WTC11 (cell line): ENCODE measurements around the gene RPL18.

Source experiments
- CREB1 ChIP-seq: sonication (generic); formaldehyde crosslinking; IDR thresholded peaks from 2 replicates; pipeline ENCODE4 v1.8.0; 2023; ENCODE audit warnings: mild to moderate bottlenecking, missing genetic modification reagents
- CTCF ChIP-seq: fragments of 200-600 bp; IDR thresholded peaks from 2 replicates; pipeline ENCODE4 v1.8.0; 2022; ENCODE audit warnings: antibody characterized with exemption
- E2F4 ChIP-seq: sonication (generic); formaldehyde crosslinking; IDR thresholded peaks from 2 replicates; pipeline ENCODE4 v1.8.1; 2022; ENCODE audit warnings: low read depth, mild to moderate bottlenecking, moderate library complexity, missing genetic modification reagents, borderline replicate concordance
- ESRRA ChIP-seq: sonication (generic); formaldehyde crosslinking; IDR thresholded peaks from 2 replicates; pipeline ENCODE4 v1.8.1; 2022; ENCODE audit warnings: mild to moderate bottlenecking, missing genetic modification reagents, borderline replicate concordance
- ETV6 ChIP-seq: sonication (generic); formaldehyde crosslinking; IDR thresholded peaks from 2 replicates; pipeline ENCODE4 v1.8.1; 2022; ENCODE audit warnings: mild to moderate bottlenecking, missing genetic modification reagents
- MXD4 ChIP-seq: fragments of 250-450 bp; sonication (Bioruptor Pico); IDR thresholded peaks from 2 replicates; pipeline ENCODE4 v1.8.0; 2021; ENCODE audit warnings: mild to moderate bottlenecking, moderate library complexity, borderline replicate concordance
- NFE2L1 ChIP-seq: sonication (generic); formaldehyde crosslinking; IDR thresholded peaks from 2 replicates; pipeline ENCODE4 v1.8.1; 2023; ENCODE audit warnings: missing genetic modification reagents
- NFYB ChIP-seq: sonication (generic); formaldehyde crosslinking; conservative IDR thresholded peaks from 2 replicates; pipeline ENCODE4 v1.8.0; 2022; ENCODE audit warnings: low read depth, missing genetic modification reagents
- ZMAT4 ChIP-seq: fragments of 250-450 bp; sonication (Bioruptor Pico); IDR thresholded peaks from 2 replicates; pipeline ENCODE4 v1.9.0; 2021; ENCODE audit warnings: mild to moderate bottlenecking
- ZNF263 ChIP-seq: sonication (generic); formaldehyde crosslinking; IDR thresholded peaks from 2 replicates; pipeline ENCODE4 v1.8.1; 2022; ENCODE audit warnings: low read depth, mild to moderate bottlenecking, moderate library complexity, missing genetic modification reagents
- TF ChIP-seq, protein P1 (sequence below): sonication (generic); formaldehyde crosslinking; IDR thresholded peaks from 2 replicates; pipeline ENCODE4 v1.8.0; 2022; ENCODE audit warnings: mild to moderate bottlenecking, missing genetic modification reagents
- TF ChIP-seq, protein P2 (sequence below): sonication (generic); formaldehyde crosslinking; IDR thresholded peaks from 2 replicates; pipeline ENCODE4 v1.8.0; 2022; ENCODE audit warnings: mild to moderate bottlenecking, missing genetic modification reagents
- TF ChIP-seq, protein P3 (sequence below): sonication (generic); formaldehyde crosslinking; IDR thresholded peaks from 2 replicates; pipeline ENCODE4 v1.8.1; 2022; ENCODE audit warnings: mild to moderate bottlenecking, moderate library complexity, missing genetic modification reagents
- TF ChIP-seq, protein P4 (sequence below): sonication (generic); formaldehyde crosslinking; IDR thresholded peaks from 2 replicates; pipeline ENCODE4 v1.8.1; 2023; ENCODE audit warnings: mild to moderate bottlenecking, missing genetic modification reagents

GRCh38 chr19:48633148-48634035 lies 14.4 kb upstream of the RPL18 start:
- TF ChIP-seq CTCF (no peak), CREB1 (CRISPR knock-in tag) (no peak), NFYB (CRISPR knock-in tag) (no peak), E2F4 (CRISPR knock-in tag) (no peak), ETV6 (CRISPR knock-in tag) (no peak), NFE2L1 (CRISPR knock-in tag) (no peak), ESRRA (CRISPR knock-in tag) (no peak), MXD4 (no peak), ZMAT4 (no peak), ZNF263 (CRISPR knock-in tag) (no peak)
- TF ChIP-seq, protein P1, sequence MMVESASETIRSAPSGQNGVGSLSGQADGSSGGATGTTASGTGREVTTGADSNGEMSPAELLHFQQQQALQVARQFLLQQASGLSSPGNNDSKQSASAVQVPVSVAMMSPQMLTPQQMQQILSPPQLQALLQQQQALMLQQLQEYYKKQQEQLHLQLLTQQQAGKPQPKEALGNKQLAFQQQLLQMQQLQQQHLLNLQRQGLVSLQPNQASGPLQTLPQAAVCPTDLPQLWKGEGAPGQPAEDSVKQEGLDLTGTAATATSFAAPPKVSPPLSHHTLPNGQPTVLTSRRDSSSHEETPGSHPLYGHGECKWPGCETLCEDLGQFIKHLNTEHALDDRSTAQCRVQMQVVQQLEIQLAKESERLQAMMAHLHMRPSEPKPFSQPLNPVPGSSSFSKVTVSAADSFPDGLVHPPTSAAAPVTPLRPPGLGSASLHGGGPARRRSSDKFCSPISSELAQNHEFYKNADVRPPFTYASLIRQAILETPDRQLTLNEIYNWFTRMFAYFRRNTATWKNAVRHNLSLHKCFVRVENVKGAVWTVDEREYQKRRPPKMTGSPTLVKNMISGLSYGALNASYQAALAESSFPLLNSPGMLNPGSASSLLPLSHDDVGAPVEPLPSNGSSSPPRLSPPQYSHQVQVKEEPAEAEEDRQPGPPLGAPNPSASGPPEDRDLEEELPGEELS (CRISPR knock-in tag), result no peak
- TF ChIP-seq, protein P2, sequence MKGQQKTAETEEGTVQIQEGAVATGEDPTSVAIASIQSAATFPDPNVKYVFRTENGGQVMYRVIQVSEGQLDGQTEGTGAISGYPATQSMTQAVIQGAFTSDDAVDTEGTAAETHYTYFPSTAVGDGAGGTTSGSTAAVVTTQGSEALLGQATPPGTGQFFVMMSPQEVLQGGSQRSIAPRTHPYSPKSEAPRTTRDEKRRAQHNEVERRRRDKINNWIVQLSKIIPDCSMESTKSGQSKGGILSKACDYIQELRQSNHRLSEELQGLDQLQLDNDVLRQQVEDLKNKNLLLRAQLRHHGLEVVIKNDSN, result no peak
- TF ChIP-seq, protein P3, sequence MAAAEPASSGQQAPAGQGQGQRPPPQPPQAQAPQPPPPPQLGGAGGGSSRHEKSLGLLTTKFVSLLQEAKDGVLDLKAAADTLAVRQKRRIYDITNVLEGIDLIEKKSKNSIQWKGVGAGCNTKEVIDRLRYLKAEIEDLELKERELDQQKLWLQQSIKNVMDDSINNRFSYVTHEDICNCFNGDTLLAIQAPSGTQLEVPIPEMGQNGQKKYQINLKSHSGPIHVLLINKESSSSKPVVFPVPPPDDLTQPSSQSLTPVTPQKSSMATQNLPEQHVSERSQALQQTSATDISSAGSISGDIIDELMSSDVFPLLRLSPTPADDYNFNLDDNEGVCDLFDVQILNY (CRISPR knock-in tag), result no peak
- TF ChIP-seq, protein P4, sequence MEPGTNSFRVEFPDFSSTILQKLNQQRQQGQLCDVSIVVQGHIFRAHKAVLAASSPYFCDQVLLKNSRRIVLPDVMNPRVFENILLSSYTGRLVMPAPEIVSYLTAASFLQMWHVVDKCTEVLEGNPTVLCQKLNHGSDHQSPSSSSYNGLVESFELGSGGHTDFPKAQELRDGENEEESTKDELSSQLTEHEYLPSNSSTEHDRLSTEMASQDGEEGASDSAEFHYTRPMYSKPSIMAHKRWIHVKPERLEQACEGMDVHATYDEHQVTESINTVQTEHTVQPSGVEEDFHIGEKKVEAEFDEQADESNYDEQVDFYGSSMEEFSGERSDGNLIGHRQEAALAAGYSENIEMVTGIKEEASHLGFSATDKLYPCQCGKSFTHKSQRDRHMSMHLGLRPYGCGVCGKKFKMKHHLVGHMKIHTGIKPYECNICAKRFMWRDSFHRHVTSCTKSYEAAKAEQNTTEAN (CRISPR knock-in tag), result no peak
